Kasumi-1 (cell line): ENCODE results near the gene NFATC2IP.

Experiments
- DNase-seq, 2 experiments: peaks; one replicate each; lab custom pipeline; 2025; lab: John Stamatoyannopoulos, UW

Gene NFATC2IP

DNA sequence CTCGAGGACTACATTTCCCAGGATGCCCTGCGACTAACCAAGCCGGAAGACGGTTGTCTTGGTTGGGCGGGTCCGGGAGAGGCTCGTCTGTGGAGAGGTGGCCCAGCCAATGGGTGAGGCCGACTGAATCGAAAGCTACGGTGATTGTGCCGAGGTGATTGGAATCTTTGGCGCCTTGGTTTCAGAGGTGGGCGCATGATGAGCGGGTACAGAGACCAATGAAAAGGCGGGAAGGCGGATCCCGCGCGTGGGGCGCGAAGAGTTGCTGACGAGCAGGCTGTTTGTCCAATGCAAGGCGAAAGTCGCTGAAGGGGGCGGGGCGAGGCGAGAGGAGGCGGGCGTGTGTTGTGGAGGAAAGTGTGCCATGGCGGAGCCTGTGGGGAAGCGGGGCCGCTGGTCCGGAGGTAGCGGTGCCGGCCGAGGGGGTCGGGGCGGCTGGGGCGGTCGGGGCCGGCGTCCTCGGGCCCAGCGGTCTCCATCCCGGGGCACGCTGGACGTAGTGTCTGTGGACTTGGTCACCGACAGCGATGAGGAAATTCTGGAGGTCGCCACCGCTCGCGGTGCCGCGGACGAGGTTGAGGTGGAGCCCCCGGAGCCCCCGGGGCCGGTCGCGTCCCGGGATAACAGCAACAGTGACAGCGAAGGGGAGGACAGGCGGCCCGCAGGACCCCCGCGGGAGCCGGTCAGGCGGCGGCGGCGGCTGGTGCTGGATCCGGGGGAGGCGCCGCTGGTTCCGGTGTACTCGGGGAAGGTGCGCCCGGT lies at the start of gene NFATC2IP:
Gene NFATC2IP (plus strand): TSS at position 290 of the 762 bp plus-strand sequence. CDS start 75 bp downstream, at position 365.
- DNase-seq, result peak; percentile 94 to 95

GRCh38 chr16:28901862-28902261 lies 48.9 kb upstream of the NFATC2IP start:
- no peak for DNase-seq

GRCh38 chr16:28902909-28903308 lies 47.8 kb upstream of the NFATC2IP start:
- DNase-seq, result no peak

GRCh38 chr16:28903344-28904042 lies 47.2 kb upstream of the NFATC2IP start:
- no peak for DNase-seq

DNA sequence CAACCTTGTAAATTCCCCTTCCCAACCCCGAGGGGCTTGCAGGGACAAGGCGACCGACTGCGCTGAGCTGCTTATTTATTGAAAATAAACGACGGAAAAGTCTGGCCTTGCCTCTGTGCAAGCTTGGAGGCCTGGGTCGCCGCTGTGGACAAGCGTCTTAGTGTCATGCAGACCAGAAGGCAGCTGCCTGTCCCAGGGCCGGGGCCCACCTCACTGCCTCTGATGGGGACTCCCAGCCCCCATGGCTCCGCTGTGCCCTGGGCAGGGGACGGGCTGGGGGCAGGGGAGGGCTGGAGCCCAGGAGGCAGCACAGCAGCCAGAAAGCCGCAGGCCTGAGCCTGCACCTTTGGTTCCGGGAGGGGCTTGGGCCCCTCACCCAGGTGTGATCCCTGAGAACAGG lies 46.4 kb upstream of the NFATC2IP start:
- no peak for DNase-seq

GRCh38 chr16:28904828-28905227 lies 45.9 kb upstream of the NFATC2IP start:
- no peak for DNase-seq

GRCh38 chr16:28905229-28905754 lies 45.4 kb upstream of the NFATC2IP start:
- no peak for DNase-seq

- DNase-seq, result no peak
Measured at GRCh38 chr16:28905800-28906372, 44.9 kb upstream of the NFATC2IP start.

DNA sequence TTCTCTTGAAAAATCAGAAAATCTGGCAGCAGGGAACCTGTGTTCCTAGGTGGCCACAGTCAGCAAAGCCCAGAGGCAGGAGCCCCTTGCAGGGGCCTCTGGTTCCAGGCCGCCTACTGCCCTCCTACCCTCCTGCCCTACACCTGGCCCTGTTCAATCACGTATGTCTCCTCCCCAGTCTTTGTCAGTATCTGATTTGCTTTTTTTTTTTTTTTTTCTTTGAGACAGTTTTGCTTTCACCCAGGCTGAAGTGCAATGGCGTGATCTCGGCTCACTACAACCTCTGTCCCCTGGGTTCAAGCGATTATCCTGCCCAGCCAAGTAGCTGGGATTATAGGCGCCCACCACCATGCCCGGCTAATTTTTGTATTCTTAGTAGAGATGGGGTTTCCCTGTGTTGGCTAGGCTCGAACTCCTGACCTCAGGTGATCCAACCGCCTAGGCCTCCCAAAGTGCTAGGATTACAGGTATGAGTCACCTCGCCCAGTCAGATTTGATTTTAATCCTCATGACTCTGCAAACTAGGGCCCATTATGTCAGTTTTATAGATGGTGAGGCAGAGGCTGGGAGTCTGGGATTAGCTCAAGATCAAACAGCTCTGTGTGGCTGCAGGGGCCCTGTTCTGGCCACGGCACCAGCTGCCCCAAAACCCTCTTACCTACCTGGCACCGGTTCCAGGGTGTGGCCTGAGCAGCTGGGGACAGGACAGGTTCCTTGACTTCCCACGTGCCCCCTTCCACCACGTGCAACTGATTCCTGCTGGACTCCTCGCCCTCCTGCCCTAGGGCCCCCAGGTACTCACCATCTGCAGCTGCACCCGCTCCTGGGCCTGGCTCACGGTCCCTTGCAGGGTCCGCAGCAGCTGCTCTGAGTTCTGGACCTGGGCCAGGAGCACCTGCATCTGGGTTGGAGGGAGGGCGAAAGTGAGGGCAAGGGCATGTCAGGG lies 40.4 kb upstream of the NFATC2IP start:
- no peak for DNase-seq

GRCh38 chr16:28912558-28912957 lies 38.2 kb upstream of the NFATC2IP start:
- DNase-seq, result no peak

DNA sequence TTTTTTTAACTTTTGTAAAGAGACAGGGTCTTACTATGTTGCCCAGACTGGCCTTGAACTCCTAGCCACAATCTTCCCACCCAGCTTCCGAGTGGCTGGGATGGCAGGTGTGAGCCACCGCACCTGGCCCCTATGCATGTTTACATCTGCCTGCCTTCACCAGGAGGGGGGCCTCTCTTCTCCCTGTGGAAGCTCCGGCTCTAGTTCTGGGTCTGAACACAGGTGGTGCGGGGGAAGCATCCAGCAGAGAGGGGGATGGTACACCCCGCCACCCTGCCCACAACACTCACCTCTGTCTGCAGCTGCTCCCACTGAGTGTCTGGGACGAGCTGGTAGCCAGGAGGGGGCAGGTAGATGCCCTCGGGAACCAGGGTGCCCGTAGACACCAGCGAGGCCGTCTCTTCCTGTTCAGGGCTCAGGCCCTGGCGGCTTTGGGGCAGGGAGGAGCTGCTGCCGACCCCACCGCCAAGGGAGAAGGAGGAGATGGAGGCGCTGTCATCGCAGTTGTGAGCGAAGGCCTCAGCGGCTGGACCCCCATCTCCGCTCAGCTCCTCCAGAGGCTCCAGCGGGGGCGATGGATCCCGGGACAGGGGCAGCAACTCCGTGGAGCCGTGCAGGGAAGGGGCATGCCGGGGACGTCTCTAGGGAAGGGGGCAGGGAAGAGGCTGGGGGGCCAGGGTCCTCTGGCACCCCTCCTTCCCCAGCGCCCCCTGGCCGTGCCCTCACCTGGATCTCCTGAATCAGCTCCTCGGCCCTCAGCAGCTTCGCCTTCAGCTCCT lies 36.6 kb upstream of the NFATC2IP start:
- DNase-seq, result no peak

- no peak for DNase-seq
Measured at GRCh38 chr16:28915181-28915580, 35.6 kb upstream of the NFATC2IP start.

DNA sequence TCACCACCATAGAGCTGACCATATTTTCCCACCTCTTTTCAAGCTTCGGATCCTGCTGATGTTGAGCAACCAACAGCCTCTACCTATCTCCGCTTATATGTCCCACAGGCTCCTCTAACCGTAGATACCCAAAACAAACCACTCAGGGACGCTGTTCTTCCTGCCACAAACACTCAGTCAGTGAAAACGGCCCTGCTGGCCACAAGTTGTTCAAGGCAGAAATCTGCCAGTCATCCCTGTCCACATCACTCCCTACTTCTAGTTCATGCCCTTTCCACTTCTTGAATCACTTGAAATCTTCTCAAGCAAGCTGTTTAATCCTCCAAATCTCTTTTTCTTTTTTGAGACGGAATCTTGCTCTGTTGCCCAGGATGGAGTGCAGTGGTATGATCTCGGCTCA lies 33.6 kb upstream of the NFATC2IP start:
- no peak for DNase-seq

- DNase-seq, result no peak
Measured at GRCh38 chr16:28918698-28919097, 32.0 kb upstream of the NFATC2IP start.

DNA sequence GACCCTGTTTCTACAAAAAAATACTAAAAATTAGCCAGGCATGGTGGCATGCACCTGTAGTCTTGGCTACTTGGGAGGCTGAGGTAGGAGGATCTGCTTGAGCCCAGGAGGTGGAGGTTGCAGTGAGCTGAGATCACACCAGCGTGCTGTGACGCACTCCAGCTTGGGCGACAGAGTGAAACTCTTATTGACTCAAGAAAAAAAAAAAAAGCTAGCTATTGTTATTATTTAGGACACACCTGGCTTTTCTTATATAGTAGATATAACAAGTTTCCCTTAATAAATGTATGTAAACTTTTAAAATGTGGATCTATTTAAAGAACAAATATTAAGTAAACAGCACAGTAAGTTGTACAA lies 27.5 kb upstream of the NFATC2IP start:
- DNase-seq, result no peak

GRCh38 chr16:28923652-28924398 lies 26.9 kb upstream of the NFATC2IP start:
- DNase-seq, result no peak

DNA sequence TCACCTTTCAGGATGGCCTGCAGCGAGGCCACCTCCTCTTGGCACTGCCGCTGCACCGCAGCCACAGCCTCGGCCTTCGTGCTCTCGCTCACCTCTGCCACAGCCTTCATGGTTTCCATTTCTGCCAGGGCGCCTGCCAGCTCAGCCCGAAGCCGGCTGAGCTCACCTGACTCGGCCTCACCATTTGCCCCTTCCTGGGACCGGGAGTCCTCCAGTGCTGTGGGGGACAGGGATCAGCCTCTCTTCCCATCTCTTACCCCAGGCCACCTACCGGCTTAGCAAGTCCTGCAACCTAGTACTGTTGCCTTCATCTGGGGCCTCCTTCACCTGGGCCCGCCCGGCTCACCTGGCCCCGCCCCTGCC lies 26.4 kb upstream of the NFATC2IP start:
- no peak for DNase-seq

DNA sequence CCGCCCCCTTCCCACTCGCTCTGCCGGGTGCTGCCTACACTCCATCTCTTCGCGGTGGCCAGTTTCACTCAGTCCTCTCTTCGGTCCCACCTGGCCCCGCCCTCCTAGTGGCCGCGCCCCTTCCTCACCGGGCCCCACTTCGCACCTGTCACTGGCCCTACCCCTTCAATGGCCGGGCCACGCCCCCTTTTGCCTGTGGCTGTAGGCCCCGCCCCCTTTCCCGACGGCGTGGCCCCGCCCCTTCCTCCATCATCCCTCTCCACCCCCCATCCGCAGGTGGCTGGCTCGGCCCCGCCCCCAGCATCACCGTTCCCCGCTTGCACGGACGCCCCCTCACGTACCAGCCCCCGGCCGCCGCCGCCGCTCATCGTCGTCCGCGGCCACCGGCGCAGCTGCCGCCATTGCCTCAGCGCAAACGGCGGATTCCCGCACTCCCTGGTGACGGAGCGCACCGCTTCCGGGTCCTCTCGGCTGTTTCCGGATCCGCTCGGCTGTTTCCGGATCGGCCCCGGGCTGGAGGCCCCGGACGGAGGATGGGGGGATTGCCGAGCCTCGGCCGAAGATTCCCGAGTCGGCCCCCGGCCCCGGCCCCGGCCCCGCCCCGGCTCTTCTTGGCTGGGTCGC lies 25.9 kb upstream of the NFATC2IP start, which contains the start of gene RABEP2:
Gene RABEP2 (minus strand): TSS at position 477 of the 624 bp plus-strand sequence. CDS start 75 bp downstream, at position 402.
- peak; percentile 51 to 60 for DNase-seq

DNA sequence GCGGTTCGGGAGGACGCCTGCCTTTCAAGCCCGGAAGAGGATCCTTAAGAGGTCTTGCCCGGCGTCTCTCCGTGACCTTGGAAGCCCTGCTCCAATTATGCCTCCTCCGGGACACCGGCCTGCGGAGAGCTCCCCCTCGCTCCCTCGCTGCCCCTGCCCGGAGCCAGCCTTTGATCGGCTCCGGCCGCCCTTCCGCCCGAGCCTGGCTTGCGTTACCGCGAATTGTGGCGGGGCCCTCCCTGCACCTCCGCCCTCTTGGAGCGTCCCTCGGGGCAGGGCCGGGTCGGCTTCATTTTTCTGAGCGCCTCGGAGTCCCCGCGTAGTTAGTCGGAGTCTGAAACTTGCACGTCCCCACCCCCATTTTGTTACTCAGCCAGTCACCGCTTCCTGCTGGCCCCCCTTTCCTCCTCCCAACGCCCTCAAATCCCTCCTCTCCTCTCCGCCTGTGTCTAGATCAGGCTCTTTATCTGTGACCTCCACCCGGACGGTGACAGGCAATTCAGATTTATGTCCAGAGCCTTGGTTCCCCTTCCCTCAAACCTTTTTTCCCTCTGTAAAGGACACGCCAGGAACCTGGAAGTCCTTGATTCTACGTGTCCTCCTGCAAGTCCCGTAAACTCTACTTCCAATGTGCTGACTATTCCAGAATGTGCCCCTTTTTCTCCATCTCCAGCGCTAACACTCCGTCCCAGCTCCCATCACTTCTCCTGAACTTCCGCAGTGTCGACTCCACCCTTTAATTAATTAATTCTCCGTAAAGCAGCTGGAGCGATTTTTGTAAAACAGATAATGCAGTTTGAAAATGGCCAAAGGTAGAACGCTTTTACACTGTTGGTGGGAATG lies 25.1 kb upstream of the NFATC2IP start:
- DNase-seq, result peak; percentile 52 to 62
